Activated naive CD8-positive, alpha-beta T cell treated with anti-CD3 and anti-CD28 coated beads, Interleukin-2, amount 50 U/mL, for 24 hours (primary cell): ENCODE measurements around the gene KRTAP12-4.
"Not testable (repeated sequence)": the region's sequence is repeated elsewhere in the genome, so short reads cannot be mapped to it uniquely, and the experiment has no call there.

Source experiments
- ATAC-seq: fragments of 150-1000 bp; cut with Tn5 transposase; one replicate; pipeline ENCODE4 v1.10.0; 2021
- DNase-seq: peaks from one replicate; pipeline ENCODE4 v3.0.0; 2021
- H3K27ac Mint-ChIP-seq: one replicate; pipeline ENCODE4 v1.8.0; 2021; ENCODE audit warnings: mild to moderate bottlenecking, mixed read lengths
- H3K27me3 Mint-ChIP-seq: one replicate; pipeline ENCODE4 v1.8.0; 2021; ENCODE audit warnings: mixed read lengths
- H3K36me3 Mint-ChIP-seq: one replicate; pipeline ENCODE4 v1.8.0; 2021; ENCODE audit warnings: low read depth, mixed read lengths
- H3K4me1 Mint-ChIP-seq: one replicate; pipeline ENCODE4 v1.8.0; 2021; ENCODE audit warnings: mixed read lengths
- H3K4me3 Mint-ChIP-seq: one replicate; pipeline ENCODE4 v1.8.0; 2021; ENCODE audit warnings: mild to moderate bottlenecking, moderate library complexity, mixed read lengths
- H3K9me3 Mint-ChIP-seq: one replicate; pipeline ENCODE4 v1.8.0; 2021; ENCODE audit warnings: mixed read lengths

KRTAP12-4 gene

GRCh38 chr21:44695641-44696040 is 41.2 kb upstream of the KRTAP12-4 start:
- peaks cover 38% of the 10 kb centered on the region for H3K27me3 Mint-ChIP-seq
- no peak overlapping the region for H3K27ac Mint-ChIP-seq
- H3K4me3 Mint-ChIP-seq: no peak overlapping the region
- H3K36me3 Mint-ChIP-seq: no peaks in the 10 kb centered on the region
- peaks cover 11% of the 10 kb centered on the region for H3K9me3 Mint-ChIP-seq
- no peak for DNase-seq
- peaks cover 15% of the 10 kb centered on the region for H3K4me1 Mint-ChIP-seq
- no peak for ATAC-seq

DNA sequence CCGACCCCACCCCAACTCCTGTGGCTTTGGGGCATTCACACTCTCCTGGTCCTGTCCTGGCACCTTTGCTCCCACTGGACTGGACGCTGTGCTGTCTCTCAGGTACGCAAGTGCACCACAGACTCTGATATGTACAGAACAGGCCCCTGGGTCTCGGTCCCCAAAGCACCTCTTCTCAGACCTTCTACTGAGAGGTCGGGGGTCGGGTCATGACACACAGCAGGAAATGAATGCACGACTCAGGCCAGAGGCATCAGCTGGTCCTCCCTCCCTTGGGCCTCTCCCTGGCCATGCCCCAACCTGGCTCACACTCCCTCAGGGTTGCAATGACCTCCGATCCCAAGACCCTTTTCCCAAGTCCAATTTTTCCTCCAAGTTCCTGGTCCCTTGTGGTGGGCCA is 40.7 kb upstream of the KRTAP12-4 start:
- no peaks in the 10 kb centered on the region for H3K36me3 Mint-ChIP-seq
- H3K4me3 Mint-ChIP-seq: no peak overlapping the region
- no peak for DNase-seq
- H3K9me3 Mint-ChIP-seq: peaks cover 11% of the 10 kb centered on the region
- no peak for ATAC-seq
- no peak overlapping the region for H3K27ac Mint-ChIP-seq
- H3K27me3 Mint-ChIP-seq: peaks cover 38% of the 10 kb centered on the region
- peaks cover 15% of the 10 kb centered on the region for H3K4me1 Mint-ChIP-seq

DNA sequence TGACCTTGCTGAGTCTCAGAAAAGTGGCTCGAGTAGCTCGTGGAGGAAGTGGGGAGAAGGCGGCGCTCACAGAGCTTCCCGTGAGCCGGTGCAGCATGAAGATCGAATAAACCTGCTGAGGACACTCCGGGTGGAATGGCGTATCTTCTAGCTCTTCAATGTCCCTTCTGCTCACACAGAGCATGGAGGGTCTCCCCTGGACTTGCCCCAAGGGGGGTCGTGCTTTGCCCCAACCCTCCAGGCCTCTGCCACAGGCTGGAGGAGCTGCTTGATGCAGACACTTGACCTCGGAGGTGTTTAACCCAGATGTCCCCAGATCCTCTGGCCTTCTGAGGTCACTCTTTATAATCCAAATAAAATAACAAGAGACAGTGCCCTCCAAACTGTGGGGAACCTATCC is 40.3 kb upstream of the KRTAP12-4 start:
- H3K27me3 Mint-ChIP-seq: peaks cover 35% of the 10 kb centered on the region
- H3K9me3 Mint-ChIP-seq: peaks cover 11% of the 10 kb centered on the region
- peaks cover 15% of the 10 kb centered on the region for H3K4me1 Mint-ChIP-seq

DNA sequence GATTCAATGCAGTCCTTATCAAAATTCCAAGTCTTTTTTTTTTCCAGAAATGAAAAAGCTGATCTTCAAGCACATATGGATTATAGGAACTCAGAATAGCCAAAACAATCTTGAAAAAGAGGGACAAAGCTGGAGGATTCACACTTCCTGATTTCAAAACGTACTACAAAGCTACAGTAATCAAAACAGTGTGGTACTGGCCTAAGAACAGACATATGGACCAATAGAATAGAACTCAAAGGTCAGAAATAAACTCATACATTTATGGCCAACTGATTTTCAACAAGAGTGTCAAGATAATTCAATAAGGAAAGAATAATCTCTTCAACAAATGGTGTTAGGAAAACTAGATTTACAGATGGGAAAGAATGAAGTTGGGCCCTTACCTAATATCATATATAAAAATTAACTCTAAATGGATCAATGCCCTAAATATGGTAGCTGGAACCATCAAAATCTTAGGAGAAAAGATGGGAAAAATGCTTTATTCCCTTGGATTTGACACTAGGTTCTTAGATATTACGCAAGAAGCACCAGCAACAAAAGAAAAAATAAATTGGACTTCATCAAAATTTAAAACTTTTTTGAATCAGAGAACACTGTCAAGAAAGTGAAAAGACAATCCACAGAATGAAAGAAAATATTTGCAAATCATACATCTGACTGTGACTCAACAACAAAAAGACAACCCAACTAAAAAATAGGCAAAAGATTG is 38.5 kb upstream of the KRTAP12-4 start:
- Mint-ChIP-seq H3K4me3 (no peak overlapping the region), H3K27me3 (peaks cover 19% of the 10 kb centered on the region), H3K9me3 (peaks cover 11% of the 10 kb centered on the region), H3K36me3 (no peaks in the 10 kb centered on the region), H3K27ac (no peak overlapping the region), H3K4me1 (peaks cover 15% of the 10 kb centered on the region)
- DNase-seq (no peak), ATAC-seq (no peak)

More for the DNA sequence above, 40.3 kb upstream of the KRTAP12-4 start:
- Mint-ChIP-seq H3K36me3 (no peaks in the 10 kb centered on the region), H3K4me3 (no peak overlapping the region), H3K27ac (no peak overlapping the region)
- DNase-seq (no peak), ATAC-seq (no peak)

- no peak overlapping the region for H3K4me3 Mint-ChIP-seq
- no peak overlapping the region for H3K27ac Mint-ChIP-seq
- H3K9me3 Mint-ChIP-seq: peaks cover 11% of the 10 kb centered on the region
- peaks cover 9% of the 10 kb centered on the region for H3K27me3 Mint-ChIP-seq
- DNase-seq (no peak), ATAC-seq (no peak)
- no peaks in the 10 kb centered on the region for H3K36me3 Mint-ChIP-seq
- peaks cover 18% of the 10 kb centered on the region for H3K4me1 Mint-ChIP-seq
Measured at GRCh38 chr21:44691686-44692085, 37.2 kb upstream of the KRTAP12-4 start.

GRCh38 chr21:44689740-44690139 is 35.3 kb upstream of the KRTAP12-4 start:
- H3K9me3 Mint-ChIP-seq: peaks cover 11% of the 10 kb centered on the region
- not testable (repeated sequence) for H3K36me3 Mint-ChIP-seq, DNase-seq, H3K4me3 Mint-ChIP-seq, H3K27ac Mint-ChIP-seq, H3K27me3 Mint-ChIP-seq, ATAC-seq
- H3K4me1 Mint-ChIP-seq: peaks cover 20% of the 10 kb centered on the region

DNA sequence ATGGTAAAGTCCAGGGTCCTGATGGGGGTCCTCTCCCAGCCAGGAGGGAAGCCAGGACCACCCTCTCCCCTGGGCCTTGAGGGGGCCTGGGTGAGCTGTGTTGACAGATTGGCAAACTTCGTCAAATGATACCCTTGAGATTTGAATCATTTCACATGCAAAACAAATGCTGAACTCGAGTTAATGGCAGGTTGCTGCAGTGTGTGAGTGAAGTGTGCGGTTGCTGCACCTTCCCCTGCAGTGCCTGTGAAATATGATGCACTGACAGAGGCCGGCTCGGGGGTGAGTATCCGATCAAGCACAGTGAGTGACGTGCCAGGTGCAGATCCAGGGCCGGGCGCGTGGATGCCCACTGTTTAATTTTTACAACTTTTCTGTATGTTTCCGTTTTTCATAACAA is 33.2 kb upstream of the KRTAP12-4 start:
- Mint-ChIP-seq H3K27me3 (peaks cover 1% of the 10 kb centered on the region), H3K4me3 (no peak overlapping the region), H3K4me1 (peaks cover 17% of the 10 kb centered on the region), H3K27ac (no peak overlapping the region), H3K9me3 (peaks cover 2% of the 10 kb centered on the region), H3K36me3 (no peaks in the 10 kb centered on the region)
- ATAC-seq (no peak), DNase-seq (no peak)

- H3K9me3 Mint-ChIP-seq: no peaks in the 10 kb centered on the region
- DNase-seq: no peak
- peaks cover 1% of the 10 kb centered on the region for H3K27me3 Mint-ChIP-seq
- peaks cover 17% of the 10 kb centered on the region for H3K4me1 Mint-ChIP-seq
- no peak overlapping the region for H3K4me3 Mint-ChIP-seq
- no peak overlapping the region for H3K27ac Mint-ChIP-seq
- ATAC-seq: no peak
- no peaks in the 10 kb centered on the region for H3K36me3 Mint-ChIP-seq
Measured at GRCh38 chr21:44686843-44687561, 32.5 kb upstream of the KRTAP12-4 start.

DNA sequence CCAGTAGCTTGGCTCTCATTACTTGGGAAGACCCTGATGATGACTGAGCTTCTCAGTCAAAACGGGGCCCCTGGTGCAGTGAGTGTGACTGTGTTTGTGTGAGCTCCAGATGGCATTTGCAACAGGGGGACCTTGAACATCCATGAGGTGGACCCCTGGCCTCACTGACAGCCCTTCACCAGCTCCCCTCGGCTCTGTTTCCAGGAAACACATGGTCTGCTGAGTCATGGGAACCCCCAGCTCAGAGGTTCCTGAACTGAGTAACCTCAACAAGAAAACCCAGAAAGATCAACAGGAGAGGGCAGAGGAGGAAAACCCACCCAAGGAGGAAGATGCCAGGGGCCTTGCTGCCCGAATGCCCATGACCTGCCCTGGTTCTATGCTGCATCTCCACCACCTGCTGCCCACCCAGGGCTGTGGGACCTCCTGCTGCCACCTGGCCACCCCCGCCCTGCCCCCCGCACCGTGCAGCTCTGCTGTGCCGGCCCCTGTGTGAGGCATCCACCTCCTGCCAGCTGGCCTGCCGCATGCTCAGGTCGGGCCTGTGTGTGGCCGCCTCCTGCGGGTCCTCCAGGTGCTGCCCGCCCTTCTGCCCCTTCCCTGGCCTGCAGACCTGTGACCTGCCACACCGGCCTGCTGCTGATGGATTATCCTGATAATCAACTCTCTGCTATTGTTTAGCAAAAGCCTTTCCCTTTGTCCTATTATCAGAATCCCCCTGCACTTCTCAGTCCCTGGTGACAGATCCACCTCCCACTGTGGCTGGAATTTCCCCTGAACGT is 31.7 kb upstream of the KRTAP12-4 start:
- H3K4me3 Mint-ChIP-seq: no peak overlapping the region
- H3K27ac Mint-ChIP-seq: no peak overlapping the region
- peaks cover 1% of the 10 kb centered on the region for H3K27me3 Mint-ChIP-seq
- H3K4me1 Mint-ChIP-seq: peaks cover 9% of the 10 kb centered on the region
- no peaks in the 10 kb centered on the region for H3K9me3 Mint-ChIP-seq
- H3K36me3 Mint-ChIP-seq: no peaks in the 10 kb centered on the region
- no peak for DNase-seq
- ATAC-seq: peak; percentile 65

DNA sequence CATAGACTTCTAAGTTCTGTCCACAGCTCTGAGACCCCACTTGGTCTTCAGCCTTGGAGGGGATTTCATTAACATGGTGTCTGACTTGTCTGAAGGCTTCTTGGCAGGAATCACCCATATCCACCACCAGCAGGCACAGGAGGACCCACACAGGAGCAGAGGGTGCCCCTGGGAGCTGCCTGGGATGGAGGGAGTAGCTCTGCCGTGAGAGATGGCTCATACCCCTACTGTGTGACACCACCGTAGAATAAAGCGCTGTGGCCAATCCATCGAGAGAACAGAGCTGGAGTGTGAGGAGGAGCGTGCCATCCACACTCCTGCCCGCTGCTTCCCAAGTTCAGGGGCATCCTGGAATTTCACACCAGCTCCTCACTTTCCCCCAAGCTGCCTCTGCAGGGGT is 30.6 kb upstream of the KRTAP12-4 start:
- H3K27ac Mint-ChIP-seq, H3K4me1 Mint-ChIP-seq, DNase-seq, H3K9me3 Mint-ChIP-seq, ATAC-seq, H3K36me3 Mint-ChIP-seq, H3K4me3 Mint-ChIP-seq, H3K27me3 Mint-ChIP-seq: not testable (repeated sequence)

- H3K4me1 Mint-ChIP-seq: peaks cover 8% of the 10 kb centered on the region
- no peak overlapping the region for H3K27ac Mint-ChIP-seq
- H3K36me3 Mint-ChIP-seq: no peaks in the 10 kb centered on the region
- no peaks in the 10 kb centered on the region for H3K9me3 Mint-ChIP-seq
- peaks cover 1% of the 10 kb centered on the region for H3K27me3 Mint-ChIP-seq
- no peak overlapping the region for H3K4me3 Mint-ChIP-seq
- DNase-seq (no peak), ATAC-seq (no peak)
Measured at GRCh38 chr21:44684483-44684882, 30.0 kb upstream of the KRTAP12-4 start.

DNA sequence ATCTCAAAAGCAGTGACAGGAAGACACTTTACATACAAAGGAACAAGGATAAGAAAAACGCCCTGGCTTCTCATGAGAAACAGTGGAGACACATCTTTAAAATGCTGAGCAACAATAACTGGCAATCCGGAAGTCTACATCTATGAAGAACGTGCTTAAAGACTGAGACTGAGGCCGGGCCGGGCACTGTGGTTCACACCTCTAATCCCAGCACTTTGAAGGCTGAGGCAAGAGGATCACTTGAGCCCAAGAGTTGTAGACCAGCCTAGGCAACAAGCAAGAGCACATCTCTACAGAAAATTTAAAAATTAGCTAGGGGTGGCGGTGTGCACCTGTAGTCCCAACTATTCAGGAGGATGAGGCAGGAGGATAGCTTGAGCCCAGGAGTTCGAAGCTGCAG is 29.6 kb upstream of the KRTAP12-4 start:
- H3K27me3 Mint-ChIP-seq: peaks cover 1% of the 10 kb centered on the region
- DNase-seq (no peak), ATAC-seq (no peak)
- no peak overlapping the region for H3K27ac Mint-ChIP-seq
- no peak overlapping the region for H3K4me3 Mint-ChIP-seq
- H3K4me1 Mint-ChIP-seq: peaks cover 8% of the 10 kb centered on the region
- H3K9me3 Mint-ChIP-seq: no peaks in the 10 kb centered on the region
- no peaks in the 10 kb centered on the region for H3K36me3 Mint-ChIP-seq

DNA sequence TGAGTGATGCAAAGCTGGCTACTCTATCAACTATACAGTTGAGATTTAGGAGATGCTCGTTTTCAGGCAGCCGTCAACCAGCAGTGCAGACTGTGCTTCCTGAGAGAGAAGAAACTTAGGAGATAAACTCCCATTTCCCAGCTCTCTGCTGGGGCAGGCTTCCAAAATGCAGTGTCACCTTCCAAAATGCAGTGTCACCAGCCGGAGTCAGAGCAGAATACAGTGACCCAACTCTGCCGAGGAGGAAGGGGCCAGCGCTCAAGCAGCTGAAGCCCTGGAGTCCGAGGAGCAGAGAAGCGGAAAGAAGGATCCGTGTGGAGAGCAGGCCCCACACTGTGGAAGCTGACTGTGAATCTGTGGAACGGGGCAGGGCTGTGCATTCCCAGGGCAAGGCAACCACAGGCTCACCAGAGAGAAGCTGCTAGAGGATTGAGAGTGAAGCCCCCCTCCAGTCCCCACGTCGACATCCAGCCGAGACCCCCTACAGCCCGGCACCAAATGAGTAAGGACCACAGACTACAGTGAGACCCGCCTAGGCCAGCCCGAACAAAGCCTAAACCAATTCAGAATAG is 28.2 kb upstream of the KRTAP12-4 start:
- ATAC-seq (no peak), DNase-seq (no peak)
- Mint-ChIP-seq H3K4me1 (peaks cover 8% of the 10 kb centered on the region), H3K9me3 (no peaks in the 10 kb centered on the region), H3K27ac (no peak overlapping the region), H3K4me3 (no peak overlapping the region), H3K36me3 (no peaks in the 10 kb centered on the region), H3K27me3 (peaks cover 1% of the 10 kb centered on the region)

- Mint-ChIP-seq H3K27ac (no peak within 1 kb of the TSS), H3K9me3 (no peaks in the 10 kb centered on the region), H3K36me3 (no peaks in the 10 kb centered on the region), H3K4me3 (no peak within 1 kb of the TSS), H3K4me1 (peaks cover 8% of the 10 kb centered on the region), H3K27me3 (peaks cover 1% of the 10 kb centered on the region)
- no peak for DNase-seq
- ATAC-seq: no peak
Measured at GRCh38 chr21:44681861-44682579, 27.6 kb upstream of the KRTAP12-4 start, which contains the start of gene KRTAP12-1. KRTAP12-1 (minus strand) TSS chr21:44682163; CDS start chr21:44682123, 40 bp downstream.
